Measurements from ENCODE around the gene ST3GAL5. TPM values are rescaled to one million over a fixed set of nuclear protein-coding genes. Genes with fewer than 3 reads are reported as not detected.
"Not testable (repeated sequence)": the region's sequence is repeated elsewhere in the genome, so short reads cannot be mapped to it uniquely, and the experiment has no call there.

The ST3GAL5 gene
- total and polyA plus RNA-seq, 8 donors = 4.1 to 84.2 (median 11.8) TPM

GRCh38 chr2:85900366-85900765, 11.6 kb upstream of the ST3GAL5 start:
- H3K36me3 ChIP-seq = no peaks in the 10 kb centered on the region
- H3K4me3 ChIP-seq = no peak overlapping the region
- no peak for DNase-seq
- no peaks in the 10 kb centered on the region for H3K9me3 ChIP-seq
- intact Hi-C loops (cut with DNase I; ENCODE audit: low total_unique reads) = no loop called here
- no peak for TF ChIP-seq EP300 (IDR thresholded peaks at IDR 0.05)
- no peak for TF ChIP-seq POLR2AphosphoS5 (IDR thresholded peaks at IDR 0.05)
- no peak for TF ChIP-seq POLR2A (IDR thresholded peaks at IDR 0.05)
- no peak for TF ChIP-seq CTCF (IDR thresholded peaks at IDR 0.05)
- H3K4me1 ChIP-seq = peaks cover 0 to 10% (median 4%) of the 10 kb centered on the region in 4 donors
- H3K27me3 ChIP-seq = no peaks in the 10 kb centered on the region
- no peak overlapping the region for H3K27ac ChIP-seq
- WGBS, 5 donors = 81 to 96% (median 93%) methylated on average over 2 of the region's 2 CpGs

- Histone ChIP-seq H3K4me3 (no peak overlapping the region), H3K27ac (no peak overlapping the region), H3K27me3 (no peaks in the 10 kb centered on the region), H3K4me1 (peaks cover 0 to 5% (median under 1%) of the 10 kb centered on the region in 4 donors), H3K36me3 (no peaks in the 10 kb centered on the region), H3K9me3 (no peaks in the 10 kb centered on the region)
- TF ChIP-seq POLR2AphosphoS5 (IDR thresholded peaks at IDR 0.05) (no peak), EP300 (IDR thresholded peaks at IDR 0.05) (no peak), POLR2A (IDR thresholded peaks at IDR 0.05) (no peak), CTCF (IDR thresholded peaks at IDR 0.05) (no peak)
- DNase-seq = no peak
- intact Hi-C loops (cut with DNase I; ENCODE audit: low total_unique reads) = no loop called here
- 65 to 87% (median 79%) methylated on average over 1 of the region's 1 CpG for WGBS, 5 donors
These were observed 11.1 kb upstream of the ST3GAL5 start for GRCh38 chr2:85899849-85900248.

- 93 to 100% (median 97%) methylated on average over 1 of the region's 1 CpG for WGBS, 5 donors
- intact Hi-C loops (cut with DNase I; ENCODE audit: low total_unique reads) = no loop called here
- no peaks in the 10 kb centered on the region for H3K27me3 ChIP-seq
- no peaks in the 10 kb centered on the region for H3K36me3 ChIP-seq
- DNase-seq = no peak
- no peak for TF ChIP-seq POLR2AphosphoS5 (IDR thresholded peaks at IDR 0.05)
- no peak for TF ChIP-seq CTCF (IDR thresholded peaks at IDR 0.05)
- no peak for TF ChIP-seq POLR2A (IDR thresholded peaks at IDR 0.05)
- TF ChIP-seq EP300 (IDR thresholded peaks at IDR 0.05) = no peak
- no peaks in the 10 kb centered on the region for H3K9me3 ChIP-seq
- no peak overlapping the region for H3K4me3 ChIP-seq
- H3K27ac ChIP-seq = no peak overlapping the region
- no peaks in the 10 kb centered on the region for H3K4me1 ChIP-seq
These were observed 10.5 kb upstream of the ST3GAL5 start for GRCh38 chr2:85899284-85899683.

- intact Hi-C loops (cut with DNase I; ENCODE audit: low total_unique reads) = no loop called here
- no peak overlapping the region for H3K4me3 ChIP-seq
- no peaks in the 10 kb centered on the region for H3K36me3 ChIP-seq
- no peak overlapping the region for H3K27ac ChIP-seq
- no peaks in the 10 kb centered on the region for H3K9me3 ChIP-seq
- DNase-seq = no peak
- H3K27me3 ChIP-seq = no peaks in the 10 kb centered on the region
- H3K4me1 ChIP-seq = no peaks in the 10 kb centered on the region
- no peak for TF ChIP-seq POLR2AphosphoS5 (IDR thresholded peaks at IDR 0.05)
- no peak for TF ChIP-seq EP300 (IDR thresholded peaks at IDR 0.05)
- TF ChIP-seq POLR2A (IDR thresholded peaks at IDR 0.05) = no peak
- TF ChIP-seq CTCF (IDR thresholded peaks at IDR 0.05) = no peak
- WGBS, 5 donors = 98 to 100% (median 100%) methylated on average over 1 of the region's 1 CpG
These were observed 10.1 kb upstream of the ST3GAL5 start for GRCh38 chr2:85898881-85899280.

GRCh38 chr2:85894554-85895278, 5.9 kb upstream of the ST3GAL5 start:
- intact Hi-C loops (cut with DNase I; ENCODE audit: low total_unique reads); H3K9me3 ChIP-seq; H3K27me3 ChIP-seq; H3K36me3 ChIP-seq; DNase-seq; H3K4me3 ChIP-seq; H3K27ac ChIP-seq: not testable (repeated sequence)
- 90 to 96% (median 92%) methylated on average over 6 of the region's 6 CpGs for WGBS, 5 donors
- peaks cover 10 to 28% (median 14%) of the 10 kb centered on the region in 4 donors for H3K4me1 ChIP-seq
